ENCODE results near the gene EMP2. TPM values are rescaled to one million over a fixed set of nuclear protein-coding genes. Genes with fewer than 3 reads are reported as not detected.
"Not testable (repeated sequence)": the region's sequence is repeated elsewhere in the genome, so short reads cannot be mapped to it uniquely, and the experiment has no call there.

Gene EMP2
- polyA plus RNA-seq, 1 donor from 2014 or later = 0.14 TPM

GRCh38 chr16:10561425-10561824 is 19.0 kb downstream of the EMP2 start:
- H3K9me2 ChIP-seq (ENCODE audit: insufficient read depth, low read length) = no peaks in the 10 kb centered on the region
- H4K20me1 ChIP-seq (ENCODE audit: insufficient read depth) = no peaks in the 10 kb centered on the region
- H3F3A ChIP-seq (ENCODE audit: insufficient read depth, low read length, poor library complexity, severe bottlenecking) = no peaks in the 10 kb centered on the region
- H2AFZ ChIP-seq (ENCODE audit: low read depth, low read length) = no peak overlapping the region
- H3K4me2 ChIP-seq (ENCODE audit: low read length) = no peak overlapping the region
- H3K9ac ChIP-seq (ENCODE audit: low read length) = no peak overlapping the region
- H3K79me2 ChIP-seq (replicated peaks; ENCODE audit: insufficient read depth, low read length) = no peaks in the 10 kb centered on the region
- no peak overlapping the region for H3K27ac ChIP-seq (ENCODE audit: low read length)
- TF ChIP-seq TAF1 (IDR thresholded peaks at IDR 0.05; ENCODE audit: low read depth) (no peak), RAD21 (conservative IDR thresholded peaks at IDR 0.05) (no peak), SMC3 (conservative IDR thresholded peaks at IDR 0.05; ENCODE audit: poor library complexity) (no peak)
- no peaks in the 10 kb centered on the region for H3K36me3 ChIP-seq (ENCODE audit: insufficient read depth, low read length)
- no peaks in the 10 kb centered on the region for H3K27me3 ChIP-seq (ENCODE audit: insufficient read depth, low read depth, low read length)
- no peak overlapping the region for H3K4me3 ChIP-seq (ENCODE audit: low read length)
- H3K9me3 ChIP-seq (ENCODE audit: low read length) = peaks cover 4% of the 10 kb centered on the region

GRCh38 chr16:10561001-10561400 is 19.4 kb downstream of the EMP2 start:
- no peaks in the 10 kb centered on the region for H3K79me2 ChIP-seq (replicated peaks; ENCODE audit: insufficient read depth, low read length)

DNA sequence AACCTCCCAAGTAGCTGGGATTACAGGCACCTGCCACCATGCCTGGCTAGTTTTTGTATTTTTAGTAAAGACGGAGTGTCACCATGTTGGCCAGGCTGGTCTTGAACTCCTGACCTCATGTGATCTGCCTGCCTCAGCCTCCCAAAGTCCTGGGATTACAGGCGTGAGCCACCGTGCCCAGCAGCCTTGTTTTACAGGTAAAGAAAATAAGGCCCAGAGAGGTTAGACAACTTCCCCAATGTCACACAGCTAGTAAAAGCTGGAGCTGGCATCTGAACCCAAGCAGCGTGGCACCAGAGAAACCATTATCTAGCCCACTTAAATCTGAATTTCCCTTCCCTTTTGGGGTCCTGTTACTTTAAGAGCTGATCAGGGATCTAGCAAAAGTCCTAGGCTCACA is 20.6 kb downstream of the EMP2 start:
- H2AFZ ChIP-seq (ENCODE audit: low read depth, low read length); H3F3A ChIP-seq (ENCODE audit: insufficient read depth, low read length, poor library complexity, severe bottlenecking); H3K9me2 ChIP-seq (ENCODE audit: insufficient read depth, low read length); H3K9ac ChIP-seq (ENCODE audit: low read length); H3K79me2 ChIP-seq (replicated peaks; ENCODE audit: insufficient read depth, low read length); H3K4me2 ChIP-seq (ENCODE audit: low read length); H3K27me3 ChIP-seq (ENCODE audit: insufficient read depth, low read depth, low read length); H3K36me3 ChIP-seq (ENCODE audit: insufficient read depth, low read length); H3K4me3 ChIP-seq (ENCODE audit: low read length); H4K20me1 ChIP-seq (ENCODE audit: insufficient read depth); H3K9me3 ChIP-seq (ENCODE audit: low read length); H3K27ac ChIP-seq (ENCODE audit: low read length): not testable (repeated sequence)

More at GRCh38 chr16:10561001-10561400, 19.4 kb downstream of the EMP2 start:
- H3K4me2 ChIP-seq (ENCODE audit: low read length) = no peak overlapping the region
- no peaks in the 10 kb centered on the region for H3K27me3 ChIP-seq (ENCODE audit: insufficient read depth, low read depth, low read length)
- no peaks in the 10 kb centered on the region for H4K20me1 ChIP-seq (ENCODE audit: insufficient read depth)
- no peaks in the 10 kb centered on the region for H3F3A ChIP-seq (ENCODE audit: insufficient read depth, low read length, poor library complexity, severe bottlenecking)
- peaks cover 4% of the 10 kb centered on the region for H3K9me3 ChIP-seq (ENCODE audit: low read length)
- H2AFZ ChIP-seq (ENCODE audit: low read depth, low read length) = no peak overlapping the region
- no peak overlapping the region for H3K27ac ChIP-seq (ENCODE audit: low read length)
- H3K4me3 ChIP-seq (ENCODE audit: low read length) = no peak overlapping the region
- no peaks in the 10 kb centered on the region for H3K36me3 ChIP-seq (ENCODE audit: insufficient read depth, low read length)
- H3K9me2 ChIP-seq (ENCODE audit: insufficient read depth, low read length) = no peaks in the 10 kb centered on the region
- TF ChIP-seq SMC3 (conservative IDR thresholded peaks at IDR 0.05; ENCODE audit: poor library complexity) (no peak), EP300 (conservative IDR thresholded peaks at IDR 0.05; ENCODE audit: poor library complexity, severe bottlenecking) (no peak), EZH2 (IDR thresholded peaks at IDR 0.05; ENCODE audit: borderline replicate concordance, insufficient read depth, low read length, poor library complexity, severe bottlenecking) (no peak), REST (IDR thresholded peaks at IDR 0.05; ENCODE audit: borderline replicate concordance) (no peak), TAF1 (IDR thresholded peaks at IDR 0.05; ENCODE audit: low read depth) (no peak), POLR2AphosphoS5 (IDR thresholded peaks at IDR 0.05) (no peak), CTCF (IDR thresholded peaks at IDR 0.05; ENCODE audit: poor library complexity, severe bottlenecking) (no peak)
- no peak overlapping the region for H3K9ac ChIP-seq (ENCODE audit: low read length)

Measured in neural cell (in vitro differentiated cells).